HUES6 (cell line): ENCODE data around the gene CDC25B.

ENCODE experiments used
- H3K27ac ChIP-seq: 2 replicates; pipeline ENCODE4 v1.7.0; 2013; ENCODE audit warnings: low read depth, mild to moderate bottlenecking, low read length, inconsistent platforms
- H3K27me3 ChIP-seq: 2 replicates; pipeline ENCODE4 v1.6.1; 2013; ENCODE audit warnings: low read length; ENCODE audit not compliant: control insufficient read depth, insufficient read depth
- H3K36me3 ChIP-seq: 2 replicates; pipeline ENCODE4 v1.6.1; 2013; ENCODE audit warnings: low read length; ENCODE audit not compliant: control insufficient read depth, insufficient read depth
- H3K4me1 ChIP-seq: 2 replicates; pipeline ENCODE4 v1.6.1; 2013; ENCODE audit warnings: low read length; ENCODE audit not compliant: control insufficient read depth, insufficient read depth
- H3K4me3 ChIP-seq: 2 replicates; pipeline ENCODE4 v1.5.1; 2013; ENCODE audit warnings: low read depth, low read length
- H3K9ac ChIP-seq: one replicate; pipeline ENCODE4 v1.6.1; 2013; ENCODE audit warnings: mild to moderate bottlenecking, low read length
- H3K9me3 ChIP-seq: 2 replicates; pipeline ENCODE4 v1.6.1; 2013; ENCODE audit warnings: low read depth, low read length; ENCODE audit not compliant: control insufficient read depth, insufficient read depth

Gene CDC25B

DNA sequence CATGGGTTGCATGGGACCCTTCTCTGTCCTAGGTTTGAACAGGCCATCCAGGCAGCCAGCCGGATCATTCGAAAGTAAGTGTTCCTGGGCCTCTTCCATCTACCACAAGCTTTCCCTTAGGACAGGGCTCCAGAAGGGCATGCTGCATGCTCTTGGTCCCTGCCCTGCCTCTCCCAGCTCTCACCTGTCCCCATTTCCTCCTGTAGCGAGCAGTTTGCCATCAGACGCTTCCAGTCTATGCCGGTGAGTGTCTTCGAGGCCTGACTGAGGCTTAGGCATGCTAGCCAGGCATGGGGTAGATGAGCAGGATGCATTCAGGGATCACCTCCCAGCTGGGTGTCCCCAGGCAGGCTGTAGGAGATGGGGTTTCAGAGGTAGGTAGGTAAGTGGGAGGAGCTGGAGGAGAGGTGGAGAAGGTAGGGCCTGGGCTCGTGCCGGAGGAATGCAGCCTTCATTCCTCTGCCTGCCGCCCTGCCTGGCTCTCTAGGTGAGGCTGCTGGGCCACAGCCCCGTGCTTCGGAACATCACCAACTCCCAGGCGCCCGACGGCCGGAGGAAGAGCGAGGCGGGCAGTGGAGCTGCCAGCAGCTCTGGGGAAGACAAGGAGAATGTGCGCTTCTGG lies 4.3 kb downstream of the CDC25B start:
- Histone ChIP-seq H3K27ac (no peak overlapping the region), H3K4me1 (peaks cover 43% of the 10 kb centered on the region), H3K27me3 (no peaks in the 10 kb centered on the region), H3K9ac (peak overlapping the region; percentile 31), H3K4me3 (no peak overlapping the region), H3K9me3 (no peaks in the 10 kb centered on the region), H3K36me3 (peaks cover 46% of the 10 kb centered on the region)

DNA sequence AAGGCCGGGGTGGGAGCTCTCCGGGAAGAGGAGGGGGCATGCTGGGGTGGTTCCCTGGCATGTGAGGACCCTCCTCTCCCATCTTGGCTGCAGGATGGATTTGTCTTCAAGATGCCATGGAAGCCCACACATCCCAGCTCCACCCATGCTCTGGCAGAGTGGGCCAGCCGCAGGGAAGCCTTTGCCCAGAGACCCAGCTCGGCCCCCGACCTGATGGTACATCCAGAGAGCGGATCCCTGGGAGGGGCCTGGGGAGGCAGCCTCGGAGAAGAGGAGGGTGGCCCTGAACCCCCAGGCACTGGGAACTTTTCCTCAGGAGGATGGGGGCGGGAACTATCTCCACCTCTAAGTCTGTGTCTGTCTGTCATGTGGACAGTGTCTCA lies 4.8 kb downstream of the CDC25B start:
- Histone ChIP-seq H3K27me3 (no peaks in the 10 kb centered on the region), H3K36me3 (peaks cover 51% of the 10 kb centered on the region), H3K4me1 (peaks cover 46% of the 10 kb centered on the region), H3K9me3 (no peaks in the 10 kb centered on the region), H3K27ac (no peak overlapping the region), H3K4me3 (no peak overlapping the region), H3K9ac (no peak overlapping the region)

- H3K36me3 ChIP-seq = peaks cover 55% of the 10 kb centered on the region
- peaks cover 50% of the 10 kb centered on the region for H3K4me1 ChIP-seq
- no peak overlapping the region for H3K27ac ChIP-seq
- no peaks in the 10 kb centered on the region for H3K9me3 ChIP-seq
- no peaks in the 10 kb centered on the region for H3K27me3 ChIP-seq
- no peak overlapping the region for H3K4me3 ChIP-seq
- no peak overlapping the region for H3K9ac ChIP-seq
Measured at GRCh38 chr20:3801299-3801698, 5.2 kb downstream of the CDC25B start.

- Histone ChIP-seq H3K27ac (no peak overlapping the region), H3K4me3 (no peak overlapping the region), H3K4me1 (peaks cover 46% of the 10 kb centered on the region), H3K9ac (no peak overlapping the region), H3K9me3 (no peaks in the 10 kb centered on the region), H3K27me3 (no peaks in the 10 kb centered on the region), H3K36me3 (peaks cover 56% of the 10 kb centered on the region)
Measured at GRCh38 chr20:3801846-3802245, 5.7 kb downstream of the CDC25B start.

DNA sequence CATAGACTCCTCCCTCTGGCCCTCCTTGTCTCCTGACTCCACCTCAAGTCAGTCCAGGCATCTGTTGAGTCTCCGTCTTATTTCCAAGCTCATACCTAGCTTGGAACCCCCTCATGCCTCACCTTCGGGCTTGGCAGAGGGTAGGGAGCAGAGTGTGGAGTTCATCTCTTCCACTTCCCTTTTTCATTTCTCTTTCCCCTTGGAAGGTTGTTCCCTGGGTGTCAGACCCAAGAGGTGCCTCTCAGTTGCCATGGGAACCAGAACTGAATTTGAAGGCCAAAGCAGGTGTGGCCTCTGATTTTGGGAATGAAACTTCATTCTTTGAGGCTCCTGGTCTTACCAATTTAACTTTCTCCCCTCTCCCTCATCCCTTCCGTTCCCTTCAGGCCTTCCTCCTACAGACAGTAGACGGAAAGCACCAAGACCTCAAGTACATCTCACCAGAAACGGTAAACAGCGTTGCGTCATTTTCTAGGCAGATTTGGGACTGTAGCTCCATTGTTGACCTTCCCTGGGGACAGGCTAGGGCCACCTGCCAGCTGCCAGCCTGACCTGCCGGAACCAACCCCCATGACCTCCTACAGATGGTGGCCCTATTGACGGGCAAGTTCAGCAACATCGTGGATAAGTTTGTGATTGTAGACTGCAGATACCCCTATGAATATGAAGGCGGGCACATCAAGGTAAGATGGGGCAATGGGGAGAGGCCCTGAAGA lies 6.6 kb downstream of the CDC25B start:
- H3K4me3 ChIP-seq = no peak overlapping the region
- peaks cover 56% of the 10 kb centered on the region for H3K36me3 ChIP-seq
- H3K9ac ChIP-seq = no peak overlapping the region
- H3K27me3 ChIP-seq = no peaks in the 10 kb centered on the region
- H3K4me1 ChIP-seq = peaks cover 46% of the 10 kb centered on the region
- H3K27ac ChIP-seq = no peak overlapping the region
- H3K9me3 ChIP-seq = no peaks in the 10 kb centered on the region

- no peaks in the 10 kb centered on the region for H3K27me3 ChIP-seq
- peaks cover 56% of the 10 kb centered on the region for H3K36me3 ChIP-seq
- H3K4me1 ChIP-seq = peaks cover 45% of the 10 kb centered on the region
- no peak overlapping the region for H3K4me3 ChIP-seq
- H3K9ac ChIP-seq = no peak overlapping the region
- no peak overlapping the region for H3K27ac ChIP-seq
- no peaks in the 10 kb centered on the region for H3K9me3 ChIP-seq
Measured at GRCh38 chr20:3803289-3803688, 7.2 kb downstream of the CDC25B start.

GRCh38 chr20:3803854-3804253 lies 7.7 kb downstream of the CDC25B start:
- H3K27me3 ChIP-seq = no peaks in the 10 kb centered on the region
- no peak overlapping the region for H3K9ac ChIP-seq
- H3K4me1 ChIP-seq = peaks cover 41% of the 10 kb centered on the region
- no peak overlapping the region for H3K4me3 ChIP-seq
- H3K36me3 ChIP-seq = peaks cover 56% of the 10 kb centered on the region
- no peak overlapping the region for H3K27ac ChIP-seq
- H3K9me3 ChIP-seq = no peaks in the 10 kb centered on the region

DNA sequence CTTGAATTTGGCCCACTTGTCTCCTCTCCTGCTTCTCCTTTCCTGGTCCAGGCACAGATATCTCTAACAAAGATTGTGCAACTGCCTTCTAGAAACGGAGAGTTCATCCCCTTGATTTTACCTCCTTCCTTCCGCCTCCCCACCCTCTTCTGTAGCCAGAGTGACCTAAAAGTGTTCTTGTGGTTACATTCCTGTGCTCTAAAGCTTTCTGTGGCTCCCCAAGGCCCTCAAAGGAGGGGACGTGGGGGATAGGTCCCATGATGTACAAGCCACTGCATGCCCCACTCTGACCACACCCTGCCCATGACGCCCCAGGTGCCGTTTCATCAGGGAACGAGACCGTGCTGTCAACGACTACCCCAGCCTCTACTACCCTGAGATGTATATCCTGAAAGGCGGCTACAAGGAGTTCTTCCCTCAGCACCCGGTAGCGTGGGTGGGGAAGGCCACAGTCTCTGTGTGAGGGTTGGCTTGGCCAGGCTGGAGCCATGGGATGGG lies 8.2 kb downstream of the CDC25B start:
- peaks cover 56% of the 10 kb centered on the region for H3K36me3 ChIP-seq
- H3K27ac ChIP-seq = no peak overlapping the region
- H3K4me3 ChIP-seq = no peak overlapping the region
- no peaks in the 10 kb centered on the region for H3K9me3 ChIP-seq
- peaks cover 36% of the 10 kb centered on the region for H3K4me1 ChIP-seq
- H3K27me3 ChIP-seq = no peaks in the 10 kb centered on the region
- no peak overlapping the region for H3K9ac ChIP-seq

DNA sequence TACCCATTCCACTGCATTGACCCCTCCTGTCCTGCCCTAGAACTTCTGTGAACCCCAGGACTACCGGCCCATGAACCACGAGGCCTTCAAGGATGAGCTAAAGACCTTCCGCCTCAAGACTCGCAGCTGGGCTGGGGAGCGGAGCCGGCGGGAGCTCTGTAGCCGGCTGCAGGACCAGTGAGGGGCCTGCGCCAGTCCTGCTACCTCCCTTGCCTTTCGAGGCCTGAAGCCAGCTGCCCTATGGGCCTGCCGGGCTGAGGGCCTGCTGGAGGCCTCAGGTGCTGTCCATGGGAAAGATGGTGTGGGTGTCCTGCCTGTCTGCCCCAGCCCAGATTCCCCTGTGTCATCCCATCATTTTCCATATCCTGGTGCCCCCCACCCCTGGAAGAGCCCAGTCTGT lies 8.7 kb downstream of the CDC25B start:
- no peak overlapping the region for H3K27ac ChIP-seq
- peaks cover 56% of the 10 kb centered on the region for H3K36me3 ChIP-seq
- H3K9ac ChIP-seq = no peak overlapping the region

GRCh38 chr20:3808544-3808943 lies 12.4 kb downstream of the CDC25B start:
- Histone ChIP-seq H3K27ac (no peak overlapping the region), H3K36me3 (peaks cover 28% of the 10 kb centered on the region), H3K9me3 (no peaks in the 10 kb centered on the region), H3K27me3 (no peaks in the 10 kb centered on the region), H3K4me1 (peaks cover 31% of the 10 kb centered on the region), H3K9ac (no peak overlapping the region), H3K4me3 (no peak overlapping the region)

More for the DNA sequence above, 8.7 kb downstream of the CDC25B start:
- H3K4me1 ChIP-seq = peaks cover 31% of the 10 kb centered on the region
- no peak overlapping the region for H3K4me3 ChIP-seq
- H3K9me3 ChIP-seq = no peaks in the 10 kb centered on the region
- no peaks in the 10 kb centered on the region for H3K27me3 ChIP-seq

DNA sequence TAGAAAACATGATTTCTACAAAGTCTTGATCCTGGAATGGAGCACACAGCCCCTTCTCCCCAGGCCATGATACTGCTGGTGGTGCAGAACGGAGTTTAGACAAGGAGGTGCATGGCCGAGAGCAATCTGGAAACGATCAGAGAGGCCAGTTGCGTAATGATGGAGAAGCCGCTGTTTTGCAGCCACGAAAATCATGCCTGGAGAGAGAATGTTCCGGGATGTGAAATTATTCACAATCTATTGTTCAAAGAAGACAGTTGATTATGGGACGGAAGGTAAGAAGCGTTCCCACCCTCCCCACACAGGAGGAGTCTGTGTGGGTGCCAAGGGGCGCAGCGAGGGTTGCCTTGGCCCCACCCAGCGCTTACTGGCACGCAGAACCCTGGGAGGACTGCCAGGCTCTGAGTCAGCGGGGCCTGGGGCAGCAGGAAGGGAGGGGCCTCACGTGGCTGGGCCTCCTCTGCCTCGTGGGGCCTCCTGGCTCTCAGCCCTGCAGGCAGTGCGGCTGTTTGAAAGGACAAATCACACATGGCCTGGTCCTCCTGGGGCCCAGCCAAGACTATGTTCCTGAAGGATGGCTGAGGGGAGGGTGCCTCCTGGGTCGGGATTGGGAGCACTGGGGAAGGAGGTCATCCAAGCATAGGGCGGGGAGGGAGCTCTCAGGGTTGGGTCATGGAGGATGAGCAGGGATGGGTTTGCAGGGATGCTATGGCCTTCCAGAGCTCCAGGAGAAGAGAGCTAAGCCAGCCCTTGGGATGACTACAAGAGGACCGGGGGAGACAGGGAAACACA lies 15.6 kb downstream of the CDC25B start:
- Histone ChIP-seq H3K36me3 (no peaks in the 10 kb centered on the region), H3K9me3 (no peaks in the 10 kb centered on the region), H3K27me3 (no peaks in the 10 kb centered on the region), H3K4me1 (peaks cover 34% of the 10 kb centered on the region), H3K4me3 (no peak overlapping the region), H3K9ac (no peak overlapping the region), H3K27ac (no peak overlapping the region)
